Measurements from ENCODE around the gene CD48.

Gene CD48, protein sequence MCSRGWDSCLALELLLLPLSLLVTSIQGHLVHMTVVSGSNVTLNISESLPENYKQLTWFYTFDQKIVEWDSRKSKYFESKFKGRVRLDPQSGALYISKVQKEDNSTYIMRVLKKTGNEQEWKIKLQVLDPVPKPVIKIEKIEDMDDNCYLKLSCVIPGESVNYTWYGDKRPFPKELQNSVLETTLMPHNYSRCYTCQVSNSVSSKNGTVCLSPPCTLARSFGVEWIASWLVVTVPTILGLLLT

GRCh38 chr1:160711602-160712311 is at the start of gene CD48:
CD48 (minus strand) TSS chr1:160711822; CDS start chr1:160711763, 59 bp downstream.
- DNase-seq (ENCODE audit: low read depth in 2 of 2): no peak

DNA sequence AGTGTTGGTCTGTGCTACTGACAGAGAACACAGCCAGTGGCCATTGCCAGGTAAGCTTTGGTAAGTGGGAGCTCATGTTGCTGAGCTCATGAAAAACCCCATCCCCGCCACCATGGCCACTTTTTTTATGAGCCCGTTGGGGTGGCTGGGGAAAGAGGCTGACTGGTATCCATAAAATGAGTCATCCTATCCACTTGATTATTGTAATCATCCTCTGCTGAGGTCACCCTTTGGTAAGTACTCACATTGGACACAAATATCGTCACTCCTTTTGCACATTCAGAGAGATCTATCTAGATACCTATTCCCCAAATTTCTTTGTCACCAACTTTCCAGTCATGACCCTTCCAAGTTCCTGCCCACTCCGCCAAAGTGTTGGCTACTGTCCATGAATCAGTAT is 49.4 kb upstream of the CD48 start:
- DNase-seq (ENCODE audit: low read depth in 2 of 2): no peak

DNA sequence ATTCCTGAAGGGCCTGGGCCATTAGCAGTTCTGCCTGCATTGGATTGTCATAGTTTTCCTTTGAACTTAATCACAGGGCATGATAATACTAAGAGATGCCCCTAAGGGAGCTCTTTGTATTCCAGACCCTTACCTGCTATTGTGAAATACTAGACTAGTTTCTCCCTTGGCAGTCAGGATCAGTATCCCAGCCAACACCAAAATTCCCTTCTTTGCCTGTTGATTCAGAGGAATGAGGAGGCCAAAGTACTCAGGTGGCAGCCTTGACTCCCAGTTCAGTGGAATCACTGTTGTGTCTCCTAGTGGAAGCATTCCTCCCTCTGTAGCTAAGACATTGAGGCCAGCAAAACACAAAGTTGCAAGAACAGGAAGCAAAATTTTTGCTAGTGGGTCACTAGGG is 48.1 kb upstream of the CD48 start:
- no peak for DNase-seq (ENCODE audit: low read depth in 2 of 2)

DNA sequence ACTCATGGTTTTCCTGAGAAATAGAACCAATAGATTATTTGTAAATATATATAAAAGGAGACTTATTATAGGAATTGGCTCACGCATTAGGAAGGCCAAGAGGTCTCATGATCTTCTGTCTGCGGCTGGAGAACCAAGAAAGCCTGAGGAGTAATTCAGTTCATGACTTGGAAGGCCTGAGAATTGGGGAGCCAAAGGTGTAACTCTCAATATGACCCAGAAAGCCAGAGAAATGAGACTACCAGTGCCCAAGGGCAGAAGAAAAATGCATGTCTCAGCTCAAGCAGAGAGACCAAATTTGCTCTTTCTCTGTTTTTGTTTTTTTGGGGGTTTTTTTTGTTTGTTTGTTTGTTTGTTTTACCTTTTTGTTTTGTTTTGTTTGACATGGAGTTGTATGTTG is 46.9 kb upstream of the CD48 start:
- no peak for DNase-seq (ENCODE audit: low read depth in 2 of 2)

GRCh38 chr1:160756849-160757201 is 45.2 kb upstream of the CD48 start:
- no peak for DNase-seq (ENCODE audit: low read depth in 2 of 2)

DNA sequence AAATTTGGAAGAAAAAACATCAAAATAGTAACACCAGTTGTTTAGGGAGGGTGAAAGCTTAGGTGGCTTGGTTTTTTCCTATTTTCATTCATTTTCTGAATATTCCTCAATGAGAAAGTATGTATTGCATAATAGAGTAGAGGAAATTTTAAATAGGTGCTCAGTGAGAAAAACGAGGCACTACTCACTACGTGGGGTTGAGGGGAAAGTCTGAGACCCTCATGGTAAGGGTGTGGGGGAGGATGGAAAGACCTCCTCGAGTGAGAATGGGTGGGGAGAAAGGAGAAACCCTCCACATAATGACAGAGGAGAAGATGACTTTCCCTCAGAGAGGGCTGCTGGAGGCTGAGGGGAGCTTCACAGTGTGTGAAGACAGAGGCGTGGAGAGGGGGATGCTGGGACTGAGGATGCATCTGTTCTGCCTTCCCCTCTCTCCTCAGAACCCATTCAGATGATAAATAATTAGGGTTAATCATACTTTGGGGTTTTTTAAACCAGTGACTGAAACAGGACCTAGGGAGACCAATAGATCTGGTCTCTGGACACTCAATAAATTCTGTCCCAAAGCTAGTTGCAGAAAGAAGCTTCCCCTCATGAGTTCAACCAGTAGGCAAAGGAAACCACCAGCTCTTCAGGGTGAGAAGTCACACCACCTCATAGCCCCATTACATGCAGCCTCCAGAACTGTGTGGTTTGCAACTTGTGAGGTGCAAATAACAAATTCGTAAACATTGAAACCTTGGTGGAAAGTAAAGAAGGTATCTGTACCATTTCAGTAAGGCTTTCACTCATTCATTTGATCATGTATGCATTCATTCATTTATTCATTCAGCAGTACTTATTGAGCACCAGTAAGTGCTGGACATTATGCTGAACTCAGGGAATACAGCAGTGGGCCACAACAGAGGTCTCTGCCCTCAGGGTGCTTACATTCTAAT is 44.6 kb upstream of the CD48 start:
- no peak for DNase-seq (ENCODE audit: low read depth in 2 of 2)

DNA sequence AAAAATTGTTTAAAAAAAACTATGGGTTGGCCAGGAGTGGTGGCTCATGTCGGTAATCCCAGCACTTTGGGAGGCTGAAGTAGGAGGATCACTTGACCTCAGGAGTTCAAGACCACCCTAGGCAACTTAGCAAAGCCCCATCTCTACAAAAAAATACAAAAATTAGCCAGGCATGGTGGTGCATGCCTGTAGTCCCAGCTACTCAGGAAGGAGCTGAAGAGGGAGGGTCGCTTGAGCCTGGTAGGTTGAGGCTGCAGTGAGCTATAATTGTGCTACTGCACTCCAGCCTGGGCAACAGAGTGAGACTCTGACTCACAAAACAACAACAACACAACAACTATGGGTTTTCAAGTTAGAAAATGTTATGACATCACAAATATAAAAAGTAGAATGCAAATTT is 43.8 kb upstream of the CD48 start:
- DNase-seq (ENCODE audit: low read depth in 2 of 2): no peak

GRCh38 chr1:160753594-160753993 is 42.0 kb upstream of the CD48 start:
- DNase-seq (ENCODE audit: low read depth in 2 of 2): no peak

GRCh38 chr1:160752924-160753323 is 41.3 kb upstream of the CD48 start:
- DNase-seq (ENCODE audit: low read depth in 2 of 2): no peak

DNA sequence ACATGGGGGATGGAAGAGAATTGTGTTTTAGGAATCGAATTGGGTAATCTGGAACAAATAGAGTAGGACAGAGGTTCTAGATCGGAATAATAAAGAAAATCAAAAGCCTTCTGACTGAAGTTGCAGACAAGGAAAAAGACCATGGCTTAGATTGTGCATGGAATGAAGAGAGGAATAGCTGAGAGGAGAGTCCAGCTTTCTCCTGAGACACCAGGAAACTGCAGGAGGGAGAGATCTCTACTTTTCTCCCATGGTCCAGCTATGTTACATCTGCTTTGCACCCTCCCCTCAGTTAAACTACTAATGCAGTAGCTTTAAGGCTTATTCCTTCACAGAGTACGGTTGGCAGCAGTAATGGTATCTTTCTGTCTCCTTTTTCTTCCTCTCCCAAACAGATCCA is 40.8 kb upstream of the CD48 start:
- DNase-seq (ENCODE audit: low read depth in 2 of 2): no peak

DNA sequence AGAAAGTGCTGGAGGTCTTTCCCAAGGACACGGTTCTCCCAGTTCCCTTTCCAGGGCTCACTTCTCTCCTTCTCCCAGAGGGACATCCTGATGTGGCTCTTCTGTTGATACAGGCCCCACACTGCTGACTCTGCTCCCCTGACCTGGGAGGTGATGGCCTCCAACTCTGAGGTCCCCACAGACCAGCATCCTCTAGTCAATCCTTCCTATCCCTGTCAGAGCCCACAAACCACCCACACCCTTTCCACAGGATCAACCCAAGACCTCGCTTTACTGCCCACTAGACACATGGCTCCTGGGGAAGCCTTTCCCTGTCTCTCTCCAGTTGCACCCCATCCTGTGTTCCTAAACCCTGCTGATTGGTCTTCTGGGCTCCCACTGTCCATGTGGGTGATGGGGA is 39.0 kb upstream of the CD48 start:
- no peak for DNase-seq (ENCODE audit: low read depth in 2 of 2)

DNA sequence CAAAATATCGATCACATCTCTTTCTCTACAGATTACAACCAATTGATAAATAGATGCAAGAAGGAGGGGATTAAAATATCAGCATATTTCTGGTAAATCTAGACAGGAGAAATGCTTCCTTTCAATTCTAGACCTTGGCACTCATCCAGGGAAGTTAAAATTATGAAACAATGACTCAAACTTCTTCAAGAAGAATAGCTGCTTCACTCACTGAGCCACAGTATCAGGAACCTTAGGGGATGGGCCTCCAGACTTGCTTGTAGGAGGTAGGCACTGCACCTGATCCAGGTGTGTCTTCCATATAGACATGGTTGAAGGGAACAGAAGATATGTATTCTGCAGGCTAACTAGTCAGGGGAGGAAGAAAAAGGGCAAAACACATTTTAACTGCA is 37.3 kb upstream of the CD48 start:
- DNase-seq (ENCODE audit: low read depth in 2 of 2): no peak

DNA sequence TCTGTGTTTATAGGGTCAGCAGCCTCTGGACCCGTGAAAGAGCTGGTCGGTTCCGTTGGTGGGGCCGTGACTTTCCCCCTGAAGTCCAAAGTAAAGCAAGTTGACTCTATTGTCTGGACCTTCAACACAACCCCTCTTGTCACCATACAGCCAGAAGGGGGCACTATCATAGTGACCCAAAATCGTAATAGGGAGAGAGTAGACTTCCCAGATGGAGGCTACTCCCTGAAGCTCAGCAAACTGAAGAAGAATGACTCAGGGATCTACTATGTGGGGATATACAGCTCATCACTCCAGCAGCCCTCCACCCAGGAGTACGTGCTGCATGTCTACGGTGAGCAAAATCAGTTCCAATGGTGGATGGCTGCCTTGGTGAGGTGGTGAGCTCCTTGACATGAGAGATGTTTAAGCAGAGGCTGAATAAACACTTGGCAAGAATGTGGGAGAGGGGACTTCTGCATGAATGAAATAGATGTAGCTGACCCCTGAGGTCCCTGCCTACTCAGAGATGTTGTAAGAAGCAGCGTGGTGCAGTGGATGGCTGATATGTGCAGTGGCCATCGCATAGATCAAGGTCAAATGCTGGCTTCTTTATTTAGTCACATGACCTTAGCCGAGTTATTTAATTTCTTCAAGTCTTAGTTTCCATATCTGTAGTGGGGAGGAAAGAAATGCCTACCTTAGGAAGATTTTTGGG is 36.7 kb upstream of the CD48 start:
- DNase-seq (ENCODE audit: low read depth in 2 of 2): no peak

DNA sequence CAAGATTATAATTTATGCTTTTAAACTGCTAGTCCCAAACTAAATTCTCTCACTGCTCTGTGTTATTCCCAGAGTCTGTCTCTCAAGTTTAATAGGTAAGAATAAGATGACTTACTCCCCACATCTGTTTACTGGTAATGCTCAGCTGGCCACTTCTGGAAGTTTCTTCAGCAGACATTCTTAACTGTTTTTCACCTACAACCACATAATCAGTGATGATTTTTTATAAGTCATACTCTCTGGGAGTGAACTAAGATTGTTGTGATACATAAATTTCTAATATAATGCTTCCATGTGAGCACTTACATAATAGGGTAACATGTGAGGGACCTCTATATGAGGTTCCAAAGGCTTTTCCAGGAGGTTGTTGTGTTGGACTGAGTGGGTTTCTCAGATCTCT is 36.1 kb upstream of the CD48 start:
- DNase-seq (ENCODE audit: low read depth in 2 of 2): no peak

DNA sequence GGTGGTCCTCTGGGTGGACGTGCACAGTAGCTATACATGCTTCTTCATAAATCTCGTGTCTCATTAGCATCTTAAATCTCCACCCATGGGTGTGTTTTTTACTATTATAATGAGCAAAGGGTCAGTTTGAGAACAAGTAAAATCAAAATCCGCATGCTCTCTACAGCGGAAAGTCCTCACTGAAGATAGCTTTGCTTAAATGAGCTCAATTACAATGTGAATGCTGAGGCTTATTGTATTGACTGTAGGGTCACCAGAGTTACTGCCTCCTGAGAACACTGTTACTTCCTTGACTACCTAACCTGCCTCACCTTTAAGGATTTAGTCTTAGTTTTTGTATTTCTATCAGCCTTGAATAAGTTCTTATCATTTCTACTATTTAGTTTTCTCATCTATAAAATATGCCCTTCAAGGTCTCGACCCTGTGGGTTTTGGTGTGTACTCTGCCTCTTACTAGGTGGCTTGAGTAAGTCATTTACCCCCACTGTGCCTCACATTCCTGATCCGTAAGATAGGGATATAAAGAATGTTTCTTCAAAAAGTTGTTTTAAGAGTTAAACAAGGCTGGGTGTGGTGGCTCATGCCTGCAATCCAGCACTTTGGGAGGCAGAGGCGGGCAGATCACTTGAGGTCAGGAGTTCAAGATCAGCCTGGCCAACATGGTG is 35.3 kb upstream of the CD48 start:
- no peak for DNase-seq (ENCODE audit: low read depth in 2 of 2)

DNA sequence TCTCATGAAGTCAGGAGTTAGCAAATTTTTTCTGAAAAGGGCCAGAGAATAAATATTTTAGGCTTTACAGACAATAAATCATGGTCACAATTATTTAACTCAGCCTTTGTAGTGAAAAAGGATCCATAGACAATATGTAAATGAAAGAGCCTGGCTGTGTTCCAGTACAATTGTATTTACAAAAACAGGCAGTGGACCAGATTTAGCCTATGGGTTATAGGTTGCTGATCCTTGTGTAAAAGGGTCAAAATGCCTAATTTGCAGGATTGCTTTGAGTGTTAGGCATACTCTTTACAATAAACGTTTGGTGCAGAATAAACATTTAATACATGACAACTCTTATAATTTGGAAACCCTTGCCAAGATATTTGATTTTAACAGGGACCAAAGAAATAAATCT is 33.9 kb upstream of the CD48 start:
- no peak for DNase-seq (ENCODE audit: low read depth in 2 of 2)

GRCh38 chr1:160744852-160745520 is 33.4 kb upstream of the CD48 start:
- DNase-seq (ENCODE audit: low read depth in 2 of 2): no peak

GRCh38 chr1:160744199-160744851 is 32.7 kb upstream of the CD48 start:
- DNase-seq (ENCODE audit: low read depth in 2 of 2): no peak

DNA sequence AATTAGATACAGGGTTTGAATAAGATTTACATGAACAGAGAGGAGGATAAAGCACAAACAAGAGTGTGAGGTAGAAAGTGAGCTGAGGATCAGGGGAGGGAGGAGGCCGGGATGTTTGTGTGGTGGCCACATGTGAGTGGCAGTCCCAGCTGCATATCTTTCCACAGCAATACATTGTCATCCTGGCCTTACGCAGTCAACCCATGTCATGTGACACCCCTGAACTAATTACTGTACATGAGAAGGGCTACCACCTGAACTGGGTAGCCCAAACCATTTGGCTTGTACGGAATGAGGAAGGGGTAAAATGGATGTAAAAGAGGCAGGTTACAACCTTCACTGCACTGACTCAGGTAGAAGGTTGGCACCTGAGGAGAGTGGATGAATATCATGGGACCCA is 31.6 kb upstream of the CD48 start:
- DNase-seq (ENCODE audit: low read depth in 2 of 2): no peak

DNA sequence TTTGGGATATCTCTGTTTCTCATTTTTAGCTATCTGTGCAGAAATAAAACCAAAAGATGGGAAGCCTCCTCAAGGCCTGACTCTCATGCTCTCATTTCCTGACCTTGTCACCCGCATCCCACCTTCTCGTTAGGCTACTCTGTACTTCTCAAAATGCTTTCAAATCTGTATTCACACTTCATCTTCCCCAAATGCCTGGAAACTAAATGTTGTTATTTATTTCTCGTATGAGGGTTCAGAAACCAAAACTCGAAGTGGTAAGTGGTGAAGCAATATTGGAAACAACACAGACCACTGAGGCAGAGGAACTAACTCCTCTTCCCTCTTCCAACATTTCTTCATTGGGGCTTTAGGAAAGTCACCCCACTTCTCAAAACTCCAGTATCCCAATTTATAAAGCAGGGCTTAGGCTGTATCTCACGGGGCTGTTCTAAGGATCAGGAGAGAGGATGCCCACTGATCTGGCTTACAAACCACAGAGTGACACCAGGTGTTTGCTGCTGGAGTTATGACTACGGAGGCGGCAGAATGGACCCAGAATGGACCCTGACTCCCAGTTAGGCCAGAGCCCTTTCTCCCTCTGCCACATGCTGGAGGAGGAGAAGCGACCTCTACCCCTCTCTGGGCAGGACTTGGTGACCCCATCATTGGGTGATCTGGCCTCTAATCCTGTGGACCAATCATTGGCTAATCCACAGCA is 31.0 kb upstream of the CD48 start:
- DNase-seq (ENCODE audit: low read depth in 2 of 2): no peak

Data from activated CD8-positive, alpha-beta memory T cell treated with anti-CD3 and anti-CD28 coated beads for 4 hours (primary cell).